Esophagus muscularis mucosa (tissue), 4 donors: ENCODE measurements around the gene LRR1. TPM values are rescaled to one million over a fixed set of nuclear protein-coding genes. Genes with fewer than 3 reads are reported as not detected.

Source experiments
- DNase-seq: peaks from one replicate; pipeline ENCODE4 v3.0.0-alpha.2; 2017; ENCODE audit errors: extremely low spot score
- H3K27ac ChIP-seq, 4 donors: fragments of 200-600 bp; sonication (generic); replicated peaks in 1 of 4; 1 replicate in 3 of 4; 2 replicates in 1 of 4; pipeline ENCODE4 v1.5.1; 2016 to 2019; ENCODE audit warnings: mild to moderate bottlenecking in 1 of 4
- H3K27me3 ChIP-seq, 4 donors: fragments of 200-600 bp; sonication (generic); one replicate each; pipeline versions ENCODE4 v1.5.1 to v1.6.0; 2016 to 2019
- H3K36me3 ChIP-seq, 4 donors: fragments of 200-600 bp; sonication (generic); one replicate each; pipeline ENCODE4 v1.5.1; 2016 to 2019
- H3K4me1 ChIP-seq, 4 donors: fragments of 200-600 bp; sonication (generic); one replicate each; pipeline ENCODE4 v1.5.1; 2016 to 2019
- H3K4me3 ChIP-seq, 4 donors: fragments of 200-600 bp; sonication (generic); 1 replicate in 2 of 4; 2 replicates in 2 of 4; pipeline ENCODE4 v1.5.1; 2016 to 2019; ENCODE audit warnings: mild to moderate bottlenecking in 4 of 4, moderate library complexity in 1 of 4
- H3K9me3 ChIP-seq, 4 donors: fragments of 200-600 bp; sonication (generic); 1 replicate in 3 of 4; 2 replicates in 1 of 4; pipeline ENCODE4 v1.5.1; 2016 to 2019
- CTCF ChIP-seq, 3 experiments: fragments of 200-600 bp in 2 of 3; fragments of 450-650 bp in 1 of 3; sonication (generic) in 2 of 3; IDR thresholded peaks; one replicate each; pipeline ENCODE4 v1.5.1; 2017 to 2019; ENCODE audit warnings: antibody characterized with exemption in 3 of 3, mild to moderate bottlenecking in 2 of 3, moderate library complexity in 1 of 3
- EP300 ChIP-seq: sonication (generic); formaldehyde crosslinking; IDR thresholded peaks from one replicate; pipeline ENCODE4 v1.6.1; 2017; ENCODE audit warnings: antibody characterized with exemption
- POLR2A ChIP-seq: fragments of 450-650 bp; IDR thresholded peaks from one replicate; pipeline ENCODE4 v1.6.1; 2017; ENCODE audit warnings: antibody characterized with exemption, moderate library complexity, mild to moderate bottlenecking, low read depth
- POLR2AphosphoS5 ChIP-seq, 2 donors: sonication (generic); formaldehyde crosslinking; IDR thresholded peaks; one replicate each; pipeline ENCODE4 v1.6.1; 2017; ENCODE audit warnings: antibody characterized with exemption in 2 of 2
- WGBS: methylation state at CpG from one replicate; pipeline ENCODE4 v1.1.5; 2018; 5-methylcytosine and 5-hydroxymethylcytosine counted together
- intact Hi-C: fragments of 100-400 bp; cut with DNase I; formaldehyde crosslinking; loops from one replicate; pipeline ENCODE4 v1.15.1; 2023
- total RNA-seq, 4 donors: library from RNA; depleted of rRNA; stranded (reverse); fragments of >200 nt; gene quantifications; one replicate each; pipeline versions ENCODE4 v1.1.0 to v1.2.1, GENCODE V29; 2016

The LRR1 gene
- total RNA-seq, 4 donors from 2014 or later = 8.6 to 17.8 (median 10.3) TPM

GRCh38 chr14:49594347-49595091 is 4.2 kb upstream of the LRR1 start:
- H3K4me3 ChIP-seq = no peak overlapping the region
- intact Hi-C loops = loop anchor here (5.0 kb wide), 1 partner anchor 38 kb away; no protein-coding TSS in a partner anchor
- peaks cover 0 to 11% (median 10%) of the 10 kb centered on the region in 4 donors for H3K4me1 ChIP-seq
- no peaks in the 10 kb centered on the region for H3K9me3 ChIP-seq
- 39% methylated on average over 4 of the region's 4 CpGs for WGBS
- no peaks in the 10 kb centered on the region for H3K27me3 ChIP-seq
- no peak for DNase-seq
- H3K27ac ChIP-seq = no peak overlapping the region
- H3K36me3 ChIP-seq = no peaks in the 10 kb centered on the region
- TF ChIP-seq CTCF (IDR thresholded peaks at IDR 0.05) = no peak
- no peak for TF ChIP-seq POLR2A
- TF ChIP-seq EP300 = no peak
- no peak for TF ChIP-seq POLR2AphosphoS5 (IDR thresholded peaks at IDR 0.05)

GRCh38 chr14:49598189-49598484 is 603 bp upstream of the LRR1 start:
- DNase-seq = no peak
- intact Hi-C loops = loop anchor here (5.0 kb wide), 1 partner anchor 34 kb away; no protein-coding TSS in a partner anchor

GRCh38 chr14:49607583-49607982 is 8.8 kb downstream of the LRR1 start:
- no peaks in the 10 kb centered on the region for H3K27me3 ChIP-seq
- no peaks in the 10 kb centered on the region for H3K4me1 ChIP-seq
- H3K36me3 ChIP-seq = peaks cover 0 to 19% (median 16%) of the 10 kb centered on the region in 4 donors
- 96% methylated on average over 6 of the region's 6 CpGs for WGBS
- H3K27ac ChIP-seq = no peak overlapping the region
- H3K9me3 ChIP-seq = no peaks in the 10 kb centered on the region
- DNase-seq = no peak
- H3K4me3 ChIP-seq = no peak overlapping the region
- intact Hi-C loops = no loop called here
- TF ChIP-seq POLR2A (no peak), POLR2AphosphoS5 (IDR thresholded peaks at IDR 0.05) (no peak), EP300 (no peak), CTCF (IDR thresholded peaks at IDR 0.05) (no peak)

More at GRCh38 chr14:49598189-49598484, 603 bp upstream of the LRR1 start:
- TF ChIP-seq CTCF (IDR thresholded peaks at IDR 0.05) = no peak
- TF ChIP-seq POLR2A = no peak
- no peak for TF ChIP-seq EP300
- no peak for TF ChIP-seq POLR2AphosphoS5 (IDR thresholded peaks at IDR 0.05)
- Histone ChIP-seq H3K9me3 (no peaks in the 10 kb centered on the region), H3K36me3 (peaks cover 0 to 4% (median 2%) of the 10 kb centered on the region in 4 donors), H3K27ac (peak overlapping the region; percentile 95 to 98 (median 97)), H3K4me3 (peak overlapping the region; percentile 80 to 96 (median 86)), H3K4me1 (peaks cover 0 to 23% (median 21%) of the 10 kb centered on the region in 4 donors), H3K27me3 (no peaks in the 10 kb centered on the region)
- WGBS = 0% methylated on average over 15 of the region's 15 CpGs

DNA sequence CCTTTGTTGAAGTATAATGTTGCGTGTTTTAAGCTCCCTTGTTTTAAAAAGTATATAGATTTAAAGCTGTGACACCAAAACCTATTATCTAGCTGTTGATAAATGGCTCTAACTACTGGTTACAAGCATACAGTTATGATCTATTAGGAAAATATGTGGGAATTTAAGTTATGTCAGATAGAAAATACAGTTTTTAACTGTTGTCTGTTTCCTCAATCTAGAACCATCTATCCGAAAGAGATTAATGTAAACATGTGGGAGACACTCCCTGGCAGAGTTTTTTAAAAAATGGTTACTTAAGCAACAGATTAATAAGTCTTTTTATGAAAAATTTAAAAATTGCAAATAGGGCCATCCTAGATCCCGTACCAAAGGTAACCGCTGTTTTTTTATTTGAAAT is 13.5 kb downstream of the LRR1 start:
- WGBS = 90% methylated on average over 4 of the region's 4 CpGs
- H3K36me3 ChIP-seq = peaks cover 0 to 9% (median 3%) of the 10 kb centered on the region in 4 donors
- no peaks in the 10 kb centered on the region for H3K27me3 ChIP-seq
- TF ChIP-seq POLR2AphosphoS5 (IDR thresholded peaks at IDR 0.05) (no peak), CTCF (IDR thresholded peaks at IDR 0.05) (no peak), EP300 (no peak), POLR2A (no peak)
- intact Hi-C loops = no loop called here
- no peak overlapping the region for H3K4me3 ChIP-seq
- no peaks in the 10 kb centered on the region for H3K4me1 ChIP-seq
- H3K9me3 ChIP-seq = no peaks in the 10 kb centered on the region
- no peak overlapping the region for H3K27ac ChIP-seq
- no peak for DNase-seq
